Measurements from ENCODE around the gene PPP2R5E. TPM values are rescaled to one million over a fixed set of nuclear protein-coding genes. Genes with fewer than 3 reads are reported as not detected.
A peak's percentile ranks its signal among the peaks of the same experiment; 100 is the strongest.
"Not testable (repeated sequence)": the region's sequence is repeated elsewhere in the genome, so short reads cannot be mapped to it uniquely, and the experiment has no call there.

Gene PPP2R5E
- total RNA-seq, 2 donors from 2014 or later: 38.5 to 44.3 TPM

- no peaks in the 10 kb centered on the region for H3K9me3 ChIP-seq (ENCODE audit: control insufficient read depth, low read length, poor library complexity, severe bottlenecking)
- peaks cover 8% of the 10 kb centered on the region for H3K4me1 Mint-ChIP-seq
- H3K27ac Mint-ChIP-seq: peak overlapping the region; percentile 62
- ATAC-seq (no peak), DNase-seq (no peak)
- H3K4me3 Mint-ChIP-seq: no peak overlapping the region
- no peaks in the 10 kb centered on the region for H3K27me3 Mint-ChIP-seq
- peaks cover 7% of the 10 kb centered on the region for H3K36me3 Mint-ChIP-seq (ENCODE audit: low read depth)
Observed at GRCh38 chr14:63394841-63395240, 148.3 kb downstream of the PPP2R5E start.

DNA sequence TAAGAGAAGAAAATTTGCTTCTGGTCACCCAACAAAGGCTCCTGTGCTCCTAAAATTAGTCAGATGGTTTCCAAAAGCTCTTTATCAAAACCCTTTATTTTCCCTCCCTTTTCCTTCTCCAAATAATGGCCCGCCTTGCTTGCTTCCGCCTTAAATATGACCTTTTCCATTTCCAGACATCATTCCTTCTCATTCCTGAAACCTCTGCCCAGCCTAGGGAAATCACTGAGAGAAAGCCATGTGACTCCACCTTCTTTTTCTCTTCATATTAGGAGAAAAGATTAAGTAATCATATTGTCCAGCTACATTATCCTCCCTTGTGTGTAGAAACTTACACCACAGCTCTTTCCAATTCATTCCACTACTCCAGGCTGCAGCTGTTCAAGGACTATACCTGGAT is 148.7 kb downstream of the PPP2R5E start:
- Mint-ChIP-seq H3K27me3 (no peaks in the 10 kb centered on the region), H3K4me1 (peaks cover 8% of the 10 kb centered on the region), H3K4me3 (no peak overlapping the region), H3K27ac (peak overlapping the region; percentile 62), H3K36me3 (ENCODE audit: low read depth) (peaks cover 7% of the 10 kb centered on the region)
- H3K9me3 ChIP-seq (ENCODE audit: control insufficient read depth, low read length, poor library complexity, severe bottlenecking): no peaks in the 10 kb centered on the region
- DNase-seq (no peak), ATAC-seq (no peak)

DNA sequence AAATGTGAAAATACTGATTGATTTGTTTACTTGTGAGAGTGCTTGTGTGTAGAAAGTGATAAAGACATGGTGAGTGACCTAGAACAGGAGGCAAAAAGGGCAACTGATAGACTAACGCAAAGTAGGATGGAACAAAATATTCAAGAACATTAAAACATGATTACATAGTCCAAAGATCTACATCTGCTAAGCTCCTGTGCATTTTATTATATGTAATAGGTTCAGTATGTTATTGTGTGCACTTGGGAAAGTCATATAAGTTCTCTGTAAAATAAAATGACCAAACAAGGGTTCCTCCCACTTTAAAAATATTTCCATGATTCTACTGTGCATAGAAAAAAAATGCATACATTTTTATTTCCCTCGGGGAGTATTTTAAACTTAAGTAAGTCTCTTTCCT is 150.2 kb downstream of the PPP2R5E start:
- no peak for ATAC-seq
- H3K9me3 ChIP-seq (ENCODE audit: control insufficient read depth, low read length, poor library complexity, severe bottlenecking): no peaks in the 10 kb centered on the region
- Mint-ChIP-seq H3K4me1 (peaks cover 6% of the 10 kb centered on the region), H3K27me3 (no peaks in the 10 kb centered on the region), H3K27ac (peak overlapping the region; percentile 8), H3K36me3 (ENCODE audit: low read depth) (peaks cover 12% of the 10 kb centered on the region), H3K4me3 (no peak overlapping the region)
- no peak for DNase-seq

DNA sequence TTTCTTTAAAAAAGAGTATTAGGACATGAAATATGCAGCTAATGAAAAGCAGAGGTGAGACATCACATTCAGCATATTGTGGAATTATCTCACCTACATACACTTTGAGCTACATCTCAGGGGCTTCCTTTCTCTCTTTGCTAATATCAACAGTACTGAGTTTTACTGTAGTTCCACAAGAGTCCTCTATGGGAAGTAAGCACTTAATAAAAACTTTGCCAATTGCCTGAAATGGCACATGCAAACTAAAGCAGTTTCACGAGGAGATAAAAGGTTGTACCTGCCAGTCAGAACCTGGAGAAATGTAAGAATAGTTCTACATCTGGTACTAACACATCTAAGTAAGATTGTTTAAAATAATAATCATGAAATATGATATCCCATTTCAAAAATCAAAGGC is 150.9 kb downstream of the PPP2R5E start:
- DNase-seq: no peak
- no peaks in the 10 kb centered on the region for H3K27me3 Mint-ChIP-seq
- no peaks in the 10 kb centered on the region for H3K9me3 ChIP-seq (ENCODE audit: control insufficient read depth, low read length, poor library complexity, severe bottlenecking)
- no peak overlapping the region for H3K4me3 Mint-ChIP-seq
- peaks cover 12% of the 10 kb centered on the region for H3K36me3 Mint-ChIP-seq (ENCODE audit: low read depth)
- no peak overlapping the region for H3K27ac Mint-ChIP-seq
- peaks cover 6% of the 10 kb centered on the region for H3K4me1 Mint-ChIP-seq
- no peak for ATAC-seq

DNA sequence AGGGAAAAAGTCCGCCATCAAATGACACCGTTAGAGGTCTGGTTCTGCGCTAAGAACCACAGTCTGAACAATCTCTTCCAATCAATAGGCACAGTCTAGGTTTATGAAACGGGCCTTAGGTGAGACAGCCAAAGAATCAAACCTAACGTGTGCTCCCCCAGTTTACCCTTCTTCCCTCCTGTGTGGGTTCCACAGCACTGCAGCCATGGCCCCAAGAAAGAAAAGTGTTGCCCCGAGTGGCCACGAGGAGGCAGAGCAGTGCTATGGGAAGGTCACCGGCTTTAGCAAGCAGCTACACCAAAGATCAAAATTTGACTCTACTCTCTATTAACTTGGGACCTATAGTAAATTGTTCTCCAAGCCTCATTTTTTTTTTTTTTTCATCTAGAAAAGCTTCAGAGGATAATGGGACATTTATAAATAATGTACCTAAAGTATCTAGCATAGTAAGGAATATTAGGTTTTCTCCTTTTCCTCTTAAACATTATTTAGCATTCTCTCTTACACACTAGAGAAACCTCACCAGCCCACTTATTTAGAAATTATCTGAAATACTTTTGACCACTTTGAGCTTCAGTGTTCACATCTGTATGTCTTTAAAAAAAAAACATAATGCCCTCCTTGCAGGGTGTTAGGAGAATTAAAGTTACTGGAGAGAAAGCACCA is 154.3 kb downstream of the PPP2R5E start:
- H3K27ac Mint-ChIP-seq: no peak overlapping the region

GRCh38 chr14:63387711-63388110 is 155.5 kb downstream of the PPP2R5E start:
- Mint-ChIP-seq H3K36me3 (ENCODE audit: low read depth) (peaks cover 11% of the 10 kb centered on the region), H3K27ac (no peak overlapping the region), H3K4me3 (no peak overlapping the region), H3K27me3 (no peaks in the 10 kb centered on the region), H3K4me1 (peaks cover 12% of the 10 kb centered on the region)
- ATAC-seq (no peak), DNase-seq (no peak)
- no peaks in the 10 kb centered on the region for H3K9me3 ChIP-seq (ENCODE audit: control insufficient read depth, low read length, poor library complexity, severe bottlenecking)

More for the DNA sequence above, 154.3 kb downstream of the PPP2R5E start:
- Mint-ChIP-seq H3K4me3 (no peak overlapping the region), H3K27me3 (no peaks in the 10 kb centered on the region), H3K4me1 (peaks cover 8% of the 10 kb centered on the region), H3K36me3 (ENCODE audit: low read depth) (peaks cover 8% of the 10 kb centered on the region)
- DNase-seq (peak in 1 of 3 donors; percentile 32), ATAC-seq (peak; percentile 67)
- H3K9me3 ChIP-seq (ENCODE audit: control insufficient read depth, low read length, poor library complexity, severe bottlenecking): no peaks in the 10 kb centered on the region

GRCh38 chr14:63383776-63384367 is 159.3 kb downstream of the PPP2R5E start:
- H3K9me3 ChIP-seq (ENCODE audit: control insufficient read depth, low read length, poor library complexity, severe bottlenecking): no peaks in the 10 kb centered on the region
- Mint-ChIP-seq H3K27ac (peak overlapping the region; percentile 91), H3K27me3 (no peaks in the 10 kb centered on the region), H3K36me3 (ENCODE audit: low read depth) (peaks cover 15% of the 10 kb centered on the region), H3K4me1 (peaks cover 12% of the 10 kb centered on the region), H3K4me3 (no peak overlapping the region)
- ATAC-seq (peak; percentile 67), DNase-seq (no peak)

DNA sequence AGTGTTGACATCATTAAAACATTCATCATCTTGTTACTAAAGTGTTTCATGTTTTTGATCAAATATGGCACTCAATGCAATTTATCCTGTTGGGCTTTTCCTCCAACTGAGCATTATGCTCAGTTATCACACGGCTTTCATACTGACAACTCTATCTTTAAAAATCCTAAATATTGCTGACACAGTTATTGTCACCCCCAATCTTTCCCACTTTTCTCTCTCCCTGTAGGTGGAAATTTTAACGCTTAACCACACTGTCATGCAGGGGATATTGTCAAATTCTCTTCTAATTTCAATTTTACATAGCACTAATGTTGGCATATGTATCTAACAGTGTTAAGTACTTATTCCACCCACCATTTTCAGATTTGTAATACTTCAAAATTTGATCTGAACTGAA is 164.7 kb downstream of the PPP2R5E start:
- Mint-ChIP-seq H3K27ac (no peak overlapping the region), H3K4me3 (no peak overlapping the region), H3K36me3 (ENCODE audit: low read depth) (peaks cover 7% of the 10 kb centered on the region), H3K27me3 (no peaks in the 10 kb centered on the region), H3K4me1 (peaks cover 2% of the 10 kb centered on the region)
- ATAC-seq (no peak), DNase-seq (no peak)
- H3K9me3 ChIP-seq (ENCODE audit: control insufficient read depth, low read length, poor library complexity, severe bottlenecking): no peaks in the 10 kb centered on the region

- no peak for DNase-seq
- H3K9me3 ChIP-seq (ENCODE audit: control insufficient read depth, low read length, poor library complexity, severe bottlenecking): no peaks in the 10 kb centered on the region
- Mint-ChIP-seq H3K27ac (no peak overlapping the region), H3K4me1 (peaks cover 2% of the 10 kb centered on the region), H3K4me3 (no peak overlapping the region), H3K27me3 (no peaks in the 10 kb centered on the region), H3K36me3 (ENCODE audit: low read depth) (peaks cover 5% of the 10 kb centered on the region)
- ATAC-seq: no peak
Observed at GRCh38 chr14:63375769-63376168, 167.4 kb downstream of the PPP2R5E start.

DNA sequence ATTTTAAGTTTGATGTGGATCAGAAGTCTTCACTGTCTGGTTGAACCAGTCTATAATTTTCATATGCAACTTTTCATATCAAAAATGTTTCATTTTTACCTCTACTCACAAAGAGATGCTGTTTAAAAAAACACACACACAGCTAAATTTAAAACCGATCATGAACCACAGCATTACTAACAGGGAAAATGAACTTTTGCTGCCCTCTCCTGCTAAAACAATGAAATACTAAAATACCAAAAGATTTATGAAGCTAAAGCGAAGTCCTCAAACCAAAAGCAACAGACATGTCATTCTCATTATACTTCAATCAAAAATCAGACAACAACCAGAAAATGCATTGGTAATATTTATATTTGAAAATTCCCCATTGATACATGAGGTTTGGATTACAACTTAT is 171.6 kb downstream of the PPP2R5E start:
- ATAC-seq; H3K4me3 Mint-ChIP-seq; H3K4me1 Mint-ChIP-seq; H3K27me3 Mint-ChIP-seq; H3K36me3 Mint-ChIP-seq (ENCODE audit: low read depth); H3K27ac Mint-ChIP-seq; H3K9me3 ChIP-seq (ENCODE audit: control insufficient read depth, low read length, poor library complexity, severe bottlenecking); DNase-seq: not testable (repeated sequence)

GRCh38 chr14:63371033-63371432 is 172.1 kb downstream of the PPP2R5E start:
- no peaks in the 10 kb centered on the region for H3K9me3 ChIP-seq (ENCODE audit: control insufficient read depth, low read length, poor library complexity, severe bottlenecking)
- no peak for ATAC-seq
- no peaks in the 10 kb centered on the region for H3K4me1 Mint-ChIP-seq
- H3K4me3 Mint-ChIP-seq: no peak overlapping the region
- no peak for DNase-seq
- H3K27me3 Mint-ChIP-seq: no peaks in the 10 kb centered on the region
- peaks cover 5% of the 10 kb centered on the region for H3K36me3 Mint-ChIP-seq (ENCODE audit: low read depth)
- H3K27ac Mint-ChIP-seq: no peak overlapping the region

- no peak for ATAC-seq
- no peak for DNase-seq
- peaks cover 2% of the 10 kb centered on the region for H3K36me3 Mint-ChIP-seq (ENCODE audit: low read depth)
- H3K27ac Mint-ChIP-seq: no peak overlapping the region
- H3K4me3 Mint-ChIP-seq: no peak overlapping the region
- H3K27me3 Mint-ChIP-seq: no peaks in the 10 kb centered on the region
- no peaks in the 10 kb centered on the region for H3K4me1 Mint-ChIP-seq
- H3K9me3 ChIP-seq (ENCODE audit: control insufficient read depth, low read length, poor library complexity, severe bottlenecking): no peaks in the 10 kb centered on the region
Observed at GRCh38 chr14:63367742-63368364, 175.3 kb downstream of the PPP2R5E start.

GRCh38 chr14:63362389-63362819 is 180.8 kb downstream of the PPP2R5E start:
- no peak overlapping the region for H3K27ac Mint-ChIP-seq
- DNase-seq (no peak), ATAC-seq (no peak)
- H3K27me3 Mint-ChIP-seq: peaks cover 7% of the 10 kb centered on the region
- H3K4me1 Mint-ChIP-seq: no peaks in the 10 kb centered on the region
- H3K36me3 Mint-ChIP-seq (ENCODE audit: low read depth): peaks cover 2% of the 10 kb centered on the region
- H3K9me3 ChIP-seq (ENCODE audit: control insufficient read depth, low read length, poor library complexity, severe bottlenecking): no peaks in the 10 kb centered on the region
- H3K4me3 Mint-ChIP-seq: no peak overlapping the region
